ENCODE results near the gene DRD3.
A peak's percentile ranks its signal among the peaks of the same experiment; 100 is the strongest.

DRD3 gene

GRCh38 chr3:114213292-114213626 lies 34.4 kb upstream of the DRD3 start:
- peaks cover 7% of the 10 kb centered on the region for H3K27me3 ChIP-seq (ENCODE audit: insufficient read depth, poor library complexity, severe bottlenecking)
- no peak for TF ChIP-seq GABPA (IDR thresholded peaks at IDR 0.05; ENCODE audit: low read depth)
- no peak for TF ChIP-seq REST (IDR thresholded peaks at IDR 0.05; ENCODE audit: insufficient replicate concordance, low read depth)
- no peak for TF ChIP-seq SPI1 (IDR thresholded peaks at IDR 0.05; ENCODE audit: borderline replicate concordance, low read depth)
- TF ChIP-seq, protein P1, sequence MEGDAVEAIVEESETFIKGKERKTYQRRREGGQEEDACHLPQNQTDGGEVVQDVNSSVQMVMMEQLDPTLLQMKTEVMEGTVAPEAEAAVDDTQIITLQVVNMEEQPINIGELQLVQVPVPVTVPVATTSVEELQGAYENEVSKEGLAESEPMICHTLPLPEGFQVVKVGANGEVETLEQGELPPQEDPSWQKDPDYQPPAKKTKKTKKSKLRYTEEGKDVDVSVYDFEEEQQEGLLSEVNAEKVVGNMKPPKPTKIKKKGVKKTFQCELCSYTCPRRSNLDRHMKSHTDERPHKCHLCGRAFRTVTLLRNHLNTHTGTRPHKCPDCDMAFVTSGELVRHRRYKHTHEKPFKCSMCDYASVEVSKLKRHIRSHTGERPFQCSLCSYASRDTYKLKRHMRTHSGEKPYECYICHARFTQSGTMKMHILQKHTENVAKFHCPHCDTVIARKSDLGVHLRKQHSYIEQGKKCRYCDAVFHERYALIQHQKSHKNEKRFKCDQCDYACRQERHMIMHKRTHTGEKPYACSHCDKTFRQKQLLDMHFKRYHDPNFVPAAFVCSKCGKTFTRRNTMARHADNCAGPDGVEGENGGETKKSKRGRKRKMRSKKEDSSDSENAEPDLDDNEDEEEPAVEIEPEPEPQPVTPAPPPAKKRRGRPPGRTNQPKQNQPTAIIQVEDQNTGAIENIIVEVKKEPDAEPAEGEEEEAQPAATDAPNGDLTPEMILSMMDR (IDR thresholded peaks at IDR 0.05; ENCODE audit: insufficient read depth, low read length), result no peak
- no peak for TF ChIP-seq POLR2AphosphoS5 (IDR thresholded peaks at IDR 0.05; ENCODE audit: low read depth)
- H3K27ac ChIP-seq (replicated peaks), result no peak overlapping the region
- H3K4me3 ChIP-seq (replicated peaks; ENCODE audit: insufficient read depth, low read length), result peak overlapping the region; percentile 40; the same call in 1 of the 2 replicates
- DNase-seq (ENCODE audit: low read depth in 1 of 2, low spot score in 1 of 2), result no peak

- no peak overlapping the region for H3K27ac ChIP-seq (replicated peaks)
- peaks cover 7% of the 10 kb centered on the region for H3K27me3 ChIP-seq (ENCODE audit: insufficient read depth, poor library complexity, severe bottlenecking)
- TF ChIP-seq GABPA (IDR thresholded peaks at IDR 0.05; ENCODE audit: low read depth), result no peak
- TF ChIP-seq, protein P1 (IDR thresholded peaks at IDR 0.05; ENCODE audit: insufficient read depth, low read length), result no peak
- TF ChIP-seq SPI1 (IDR thresholded peaks at IDR 0.05; ENCODE audit: borderline replicate concordance, low read depth), result no peak
- TF ChIP-seq POLR2AphosphoS5 (IDR thresholded peaks at IDR 0.05; ENCODE audit: low read depth), result no peak
- TF ChIP-seq REST (IDR thresholded peaks at IDR 0.05; ENCODE audit: insufficient replicate concordance, low read depth), result no peak
- no peak for DNase-seq (ENCODE audit: low read depth in 1 of 2, low spot score in 1 of 2)
- H3K4me3 ChIP-seq (replicated peaks; ENCODE audit: insufficient read depth, low read length), result no peak overlapping the region
Observed at GRCh38 chr3:114212646-114213045, 33.8 kb upstream of the DRD3 start.

DNA sequence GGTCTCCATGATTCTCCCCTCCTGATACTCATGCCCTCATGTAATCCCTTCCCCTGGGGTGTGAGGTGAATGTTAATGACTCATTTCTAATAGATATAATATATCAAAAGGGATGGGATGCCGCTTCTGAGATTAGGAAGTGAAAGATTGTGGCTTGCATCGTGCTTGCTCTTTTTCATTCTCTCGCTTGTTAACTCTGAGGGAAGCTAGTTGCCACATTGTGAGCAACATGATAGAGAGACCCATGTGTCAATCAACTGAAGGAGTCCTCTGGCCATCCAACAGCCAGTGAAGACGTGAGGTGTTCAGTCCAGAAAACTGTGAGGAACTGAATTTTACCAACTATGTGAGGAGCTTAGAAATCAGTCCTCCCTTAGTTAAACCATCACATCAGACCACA lies 28.9 kb upstream of the DRD3 start:
- no peak for DNase-seq (ENCODE audit: low read depth in 1 of 2, low spot score in 1 of 2)
- Histone ChIP-seq H3K27me3 (ENCODE audit: insufficient read depth, poor library complexity, severe bottlenecking) (peaks cover 2% of the 10 kb centered on the region), H3K27ac (replicated peaks) (no peak overlapping the region), H3K4me3 (replicated peaks; ENCODE audit: insufficient read depth, low read length) (no peak overlapping the region)
- TF ChIP-seq, protein P1 (IDR thresholded peaks at IDR 0.05; ENCODE audit: insufficient read depth, low read length), result no peak
- TF ChIP-seq POLR2AphosphoS5 (IDR thresholded peaks at IDR 0.05; ENCODE audit: low read depth), result no peak
- TF ChIP-seq REST (IDR thresholded peaks at IDR 0.05; ENCODE audit: insufficient replicate concordance, low read depth), result no peak
- no peak for TF ChIP-seq SPI1 (IDR thresholded peaks at IDR 0.05; ENCODE audit: borderline replicate concordance, low read depth)
- no peak for TF ChIP-seq GABPA (IDR thresholded peaks at IDR 0.05; ENCODE audit: low read depth)
